OCI-LY1 (cell line): Measurements from ENCODE around the gene CCR6.

ENCODE experiments used
- H2AFZ ChIP-seq: fragments of 200-600 bp; sonication (generic), shearing (Covaris generic); 2 replicates; pipeline ENCODE4 v1.6.0; 2014; ENCODE audit warnings: antibody characterized with exemption, mild to moderate bottlenecking, low read length
- H3F3A ChIP-seq: fragments of 200-600 bp; sonication (generic), shearing (Covaris generic); 2 replicates; pipeline ENCODE4 v1.6.0; 2014; ENCODE audit warnings: mild to moderate bottlenecking, antibody characterized with exemption, low read length, moderate library complexity; ENCODE audit not compliant: insufficient read depth
- H3K27ac ChIP-seq: fragments of 200-600 bp; sonication (generic); 2 replicates; pipeline ENCODE4 v1.5.1; 2014; ENCODE audit warnings: low read length, mixed run types, mild to moderate bottlenecking, low read depth; ENCODE audit not compliant: poor library complexity, severe bottlenecking
- H3K27me3 ChIP-seq: fragments of 200-600 bp; sonication (generic); 2 replicates; pipeline ENCODE4 v1.6.0; 2014; ENCODE audit warnings: antibody characterized with exemption, mild to moderate bottlenecking, low read length, moderate library complexity; ENCODE audit not compliant: insufficient read depth
- H3K36me3 ChIP-seq: fragments of 200-600 bp; sonication (generic); 2 replicates; pipeline ENCODE4 v1.6.1; 2014; ENCODE audit warnings: mild to moderate bottlenecking, antibody characterized with exemption, low read length, moderate library complexity, mixed read lengths; ENCODE audit not compliant: insufficient read depth
- H3K4me1 ChIP-seq: fragments of 200-600 bp; sonication (generic); 2 replicates; pipeline ENCODE4 v1.5.1; 2014; ENCODE audit warnings: mild to moderate bottlenecking, low read length, moderate library complexity; ENCODE audit not compliant: insufficient read depth, severe bottlenecking
- H3K4me2 ChIP-seq: fragments of 200-600 bp; sonication (generic), shearing (Covaris generic); 2 replicates; pipeline ENCODE4 v1.6.1; 2014; ENCODE audit warnings: low read length
- H3K4me3 ChIP-seq: fragments of 200-600 bp; sonication (generic); 2 replicates; pipeline ENCODE4 v1.5.1; 2014; ENCODE audit warnings: low read length, low read depth, mild to moderate bottlenecking, mixed read lengths; ENCODE audit not compliant: poor library complexity, severe bottlenecking
- H3K79me2 ChIP-seq: fragments of 200-600 bp; shearing (Covaris generic); 2 replicates; pipeline ENCODE4 v1.6.1; 2016; ENCODE audit warnings: mixed run types, low read length, mixed read lengths; ENCODE audit not compliant: insufficient read depth
- H3K9ac ChIP-seq: fragments of 200-600 bp; sonication (generic), shearing (Covaris generic); 2 replicates; pipeline ENCODE4 v1.6.1; 2014; ENCODE audit warnings: mild to moderate bottlenecking, low read length, mixed read lengths
- H3K9me2 ChIP-seq: fragments of 200-600 bp; sonication (generic), shearing (Covaris generic); 2 replicates; pipeline ENCODE4 v1.6.1; 2014; ENCODE audit warnings: low read depth, mild to moderate bottlenecking, low read length, mixed read lengths
- H3K9me3 ChIP-seq: fragments of 200-600 bp; shearing (Covaris generic); 2 replicates; pipeline ENCODE4 v1.6.1; 2014; ENCODE audit warnings: low read length, mixed read lengths
- H4K20me1 ChIP-seq: fragments of 200-600 bp; sonication (generic), shearing (Covaris generic); 2 replicates; pipeline ENCODE4 v1.6.0; 2016; ENCODE audit warnings: mild to moderate bottlenecking, low read length; ENCODE audit not compliant: insufficient read depth
- EZH2 ChIP-seq: fragments of 200-600 bp; sonication (generic), shearing (Covaris generic); IDR thresholded peaks from 2 replicates; pipeline ENCODE4 v1.8.0; 2017; ENCODE audit warnings: borderline replicate concordance, mixed run types, mild to moderate bottlenecking, antibody characterized with exemption, low read length, moderate library complexity, mixed read lengths
- TF ChIP-seq, protein P1 (sequence below): fragments of 200-600 bp; sonication (generic), shearing (Covaris generic); IDR thresholded peaks from 2 replicates; pipeline ENCODE4 v1.5.1; 2017; ENCODE audit warnings: mild to moderate bottlenecking, antibody characterized with exemption, low read length, moderate library complexity, mixed read lengths

CCR6 gene

DNA sequence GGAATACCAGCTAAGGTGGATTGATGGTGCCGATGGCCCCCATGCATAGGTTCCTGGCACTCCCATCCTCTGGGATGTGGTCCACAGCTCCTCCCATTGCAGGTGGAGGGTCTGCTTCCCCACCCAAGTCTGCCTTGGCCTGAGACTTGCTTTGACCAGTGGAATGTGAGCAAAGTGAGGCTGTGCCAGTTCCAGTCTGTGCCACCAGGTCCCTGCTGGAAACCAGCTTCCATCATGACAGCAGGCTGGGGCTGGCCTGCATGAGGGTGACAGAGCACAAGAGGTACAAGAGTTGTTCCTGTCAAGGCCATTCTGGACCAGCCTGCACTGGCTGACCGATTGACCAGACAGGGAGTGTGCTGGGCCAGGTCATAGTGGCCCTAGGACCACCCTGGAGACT is 27.0 kb upstream of the CCR6 start:
- no peak overlapping the region for H2AFZ ChIP-seq
- H3F3A ChIP-seq: 0 out of 2 replicates have a peak, but pooled peaks cover 4% of the 10 kb centered on the region
- peaks cover 5% of the 10 kb centered on the region; the same call in 1 of the 2 replicates for H3K27me3 ChIP-seq
- peaks cover 38% of the 10 kb centered on the region for H3K4me1 ChIP-seq
- H3K4me2 ChIP-seq: no peak overlapping the region
- H3K36me3 ChIP-seq: no peaks in the 10 kb centered on the region
- H3K4me3 ChIP-seq: no peak overlapping the region
- no peak overlapping the region for H3K27ac ChIP-seq
- no peak overlapping the region for H3K9ac ChIP-seq
- no peaks in the 10 kb centered on the region for H4K20me1 ChIP-seq
- no peak for TF ChIP-seq EZH2
- TF ChIP-seq, protein P1, sequence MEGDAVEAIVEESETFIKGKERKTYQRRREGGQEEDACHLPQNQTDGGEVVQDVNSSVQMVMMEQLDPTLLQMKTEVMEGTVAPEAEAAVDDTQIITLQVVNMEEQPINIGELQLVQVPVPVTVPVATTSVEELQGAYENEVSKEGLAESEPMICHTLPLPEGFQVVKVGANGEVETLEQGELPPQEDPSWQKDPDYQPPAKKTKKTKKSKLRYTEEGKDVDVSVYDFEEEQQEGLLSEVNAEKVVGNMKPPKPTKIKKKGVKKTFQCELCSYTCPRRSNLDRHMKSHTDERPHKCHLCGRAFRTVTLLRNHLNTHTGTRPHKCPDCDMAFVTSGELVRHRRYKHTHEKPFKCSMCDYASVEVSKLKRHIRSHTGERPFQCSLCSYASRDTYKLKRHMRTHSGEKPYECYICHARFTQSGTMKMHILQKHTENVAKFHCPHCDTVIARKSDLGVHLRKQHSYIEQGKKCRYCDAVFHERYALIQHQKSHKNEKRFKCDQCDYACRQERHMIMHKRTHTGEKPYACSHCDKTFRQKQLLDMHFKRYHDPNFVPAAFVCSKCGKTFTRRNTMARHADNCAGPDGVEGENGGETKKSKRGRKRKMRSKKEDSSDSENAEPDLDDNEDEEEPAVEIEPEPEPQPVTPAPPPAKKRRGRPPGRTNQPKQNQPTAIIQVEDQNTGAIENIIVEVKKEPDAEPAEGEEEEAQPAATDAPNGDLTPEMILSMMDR: no peak
- H3K79me2 ChIP-seq: no peaks in the 10 kb centered on the region
- H3K9me2 ChIP-seq: no peaks in the 10 kb centered on the region
- no peaks in the 10 kb centered on the region for H3K9me3 ChIP-seq

DNA sequence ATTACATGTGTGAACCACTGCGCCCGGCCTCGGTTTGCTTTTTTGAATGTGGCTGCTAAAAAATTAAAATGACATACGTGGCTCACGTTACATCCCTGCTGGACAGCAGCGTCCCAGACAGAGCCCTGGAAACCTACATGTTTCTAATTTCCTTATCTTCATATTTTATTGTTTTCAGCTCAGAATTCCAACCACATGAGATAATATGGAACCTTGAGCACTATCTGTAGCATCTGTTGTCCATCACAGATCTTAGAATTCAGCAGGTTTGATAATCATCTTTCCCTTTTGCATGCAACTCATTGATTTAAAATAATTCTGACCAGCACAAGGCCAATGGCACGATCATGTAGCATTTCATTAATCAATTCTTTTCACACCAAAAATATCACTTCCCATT is 25.9 kb upstream of the CCR6 start:
- Histone ChIP-seq H2AFZ (no peak overlapping the region), H3K4me1 (peaks cover 28% of the 10 kb centered on the region), H3K9ac (no peak overlapping the region)

DNA sequence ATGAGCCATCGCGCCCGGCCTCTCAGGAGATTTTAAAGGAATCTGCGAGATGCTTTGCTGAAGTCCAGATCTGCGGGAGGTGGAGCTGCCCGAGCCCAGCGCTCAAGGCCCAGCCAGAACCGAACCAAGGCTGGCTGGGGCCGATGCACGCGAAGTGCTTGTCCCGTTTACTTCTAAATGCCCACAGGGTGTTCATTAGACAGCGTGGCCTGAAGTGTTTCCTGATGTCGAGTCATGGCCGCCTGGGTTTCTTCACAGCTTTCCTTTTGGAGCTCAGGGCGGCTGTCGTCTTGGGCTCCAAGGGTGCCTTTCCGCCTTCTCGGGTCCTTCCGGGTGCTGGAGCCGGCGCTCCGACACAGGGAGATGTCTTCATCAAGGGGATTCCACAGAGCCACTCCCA is 25.1 kb upstream of the CCR6 start:
- Histone ChIP-seq H3F3A (no peaks in the 10 kb centered on the region), H2AFZ (no peak overlapping the region), H3K27ac (no peak overlapping the region), H3K27me3 (peaks cover 5% of the 10 kb centered on the region; the same call in 1 of the 2 replicates), H3K4me2 (no peak overlapping the region), H3K9me2 (no peaks in the 10 kb centered on the region), H3K4me1 (peaks cover 25% of the 10 kb centered on the region), H3K36me3 (no peaks in the 10 kb centered on the region), H4K20me1 (no peaks in the 10 kb centered on the region), H3K9me3 (no peaks in the 10 kb centered on the region), H3K4me3 (no peak overlapping the region), H3K79me2 (no peaks in the 10 kb centered on the region), H3K9ac (no peak overlapping the region)
- TF ChIP-seq, protein P1: no peak
- TF ChIP-seq EZH2: no peak

More for the DNA sequence above, 25.9 kb upstream of the CCR6 start:
- H3K79me2 ChIP-seq: no peaks in the 10 kb centered on the region
- H3K4me2 ChIP-seq: no peak overlapping the region
- no peaks in the 10 kb centered on the region for H4K20me1 ChIP-seq
- H3K9me2 ChIP-seq: no peaks in the 10 kb centered on the region
- H3K27me3 ChIP-seq: peaks cover 5% of the 10 kb centered on the region; the same call in 1 of the 2 replicates
- H3K27ac ChIP-seq: no peak overlapping the region
- no peaks in the 10 kb centered on the region for H3K9me3 ChIP-seq
- no peak overlapping the region for H3K4me3 ChIP-seq
- no peaks in the 10 kb centered on the region for H3K36me3 ChIP-seq
- H3F3A ChIP-seq: no peaks in the 10 kb centered on the region
- no peak for TF ChIP-seq EZH2
- TF ChIP-seq, protein P1: no peak
